NCI-H510A (cell line): ENCODE data around the gene COL1A1.
A peak's percentile ranks its signal among the peaks of the same experiment; 100 is the strongest.

Experiments used
- DNase-seq: peaks from one replicate; lab custom pipeline; 2025; lab: John Stamatoyannopoulos, UW

The COL1A1 gene

GRCh38 chr17:50199803-50200456 is 1.5 kb downstream of the COL1A1 start:
- peak; percentile 92 for DNase-seq

- DNase-seq = no peak
Observed at GRCh38 chr17:50199211-50199802, 2.1 kb downstream of the COL1A1 start.

GRCh38 chr17:50198026-50198669 is 3.3 kb downstream of the COL1A1 start:
- DNase-seq = peak; percentile 38

DNA sequence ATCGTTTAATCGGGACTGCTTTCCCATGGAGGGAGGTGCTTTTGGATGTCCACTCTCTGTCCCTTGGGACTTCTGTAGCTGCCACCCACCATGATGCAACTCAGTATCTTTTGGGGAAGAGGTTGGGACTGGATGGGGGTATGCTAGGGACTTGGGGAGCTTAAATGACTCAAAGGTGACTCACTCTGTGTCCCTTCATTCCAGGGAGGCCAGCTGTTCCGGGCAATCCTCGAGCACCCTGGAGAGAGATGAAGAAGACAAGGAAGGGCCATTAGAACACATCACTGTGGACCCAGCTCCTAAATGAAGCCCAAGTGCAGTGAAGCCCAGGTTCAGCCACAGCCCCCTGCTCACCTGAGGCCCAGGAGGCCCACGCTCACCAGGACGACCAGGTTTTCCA is 4.6 kb downstream of the COL1A1 start:
- no peak for DNase-seq

- DNase-seq = no peak
Observed at GRCh38 chr17:50196036-50196435, 5.4 kb downstream of the COL1A1 start.

DNA sequence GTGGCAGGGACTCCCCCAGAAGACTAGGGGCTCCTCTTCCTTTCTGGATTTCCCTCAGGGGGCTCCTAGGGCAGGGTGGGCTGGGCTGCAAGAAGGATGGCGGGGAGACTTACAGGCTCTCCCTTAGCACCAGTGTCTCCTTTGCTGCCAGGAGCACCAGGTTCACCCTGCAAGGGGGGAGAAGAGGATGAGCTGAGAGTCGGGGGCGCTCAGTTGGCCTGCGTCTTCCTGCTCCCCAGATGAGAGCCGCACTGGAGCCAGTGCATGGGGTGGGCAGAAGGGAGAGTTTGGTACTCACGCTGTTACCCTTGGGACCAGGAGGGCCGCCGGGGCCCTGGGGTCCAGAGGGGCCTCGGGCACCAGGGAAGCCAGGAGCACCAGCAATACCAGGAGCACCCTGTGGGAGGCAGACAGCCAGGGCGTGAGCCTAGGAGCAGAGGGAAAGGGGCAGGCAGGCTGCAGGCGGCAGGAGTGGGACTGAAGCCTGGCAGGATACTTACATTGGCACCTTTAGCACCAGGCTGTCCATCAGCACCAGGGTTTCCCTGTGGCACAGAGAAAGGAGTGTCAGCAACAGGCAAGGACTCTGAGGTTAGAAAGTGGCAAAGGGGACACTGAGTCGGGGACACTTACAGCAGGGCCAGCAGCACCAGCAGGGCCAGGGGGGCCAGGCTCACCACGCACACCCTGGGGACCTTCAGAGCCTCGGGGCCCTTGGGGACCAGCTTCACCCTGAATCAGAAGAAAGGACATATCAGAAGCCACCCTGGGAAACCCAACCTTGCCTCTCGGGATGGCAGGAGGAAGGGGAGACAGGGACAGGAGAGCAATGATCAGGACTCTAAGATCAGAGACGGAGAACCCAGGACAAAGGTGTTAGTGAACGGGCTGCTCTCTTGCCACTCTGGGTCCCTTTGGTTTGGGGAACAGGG is 6.2 kb downstream of the COL1A1 start:
- DNase-seq = no peak

- no peak for DNase-seq
Observed at GRCh38 chr17:50194140-50194933, 7.1 kb downstream of the COL1A1 start.

GRCh38 chr17:50192618-50193291 is 8.7 kb downstream of the COL1A1 start:
- DNase-seq = no peak

DNA sequence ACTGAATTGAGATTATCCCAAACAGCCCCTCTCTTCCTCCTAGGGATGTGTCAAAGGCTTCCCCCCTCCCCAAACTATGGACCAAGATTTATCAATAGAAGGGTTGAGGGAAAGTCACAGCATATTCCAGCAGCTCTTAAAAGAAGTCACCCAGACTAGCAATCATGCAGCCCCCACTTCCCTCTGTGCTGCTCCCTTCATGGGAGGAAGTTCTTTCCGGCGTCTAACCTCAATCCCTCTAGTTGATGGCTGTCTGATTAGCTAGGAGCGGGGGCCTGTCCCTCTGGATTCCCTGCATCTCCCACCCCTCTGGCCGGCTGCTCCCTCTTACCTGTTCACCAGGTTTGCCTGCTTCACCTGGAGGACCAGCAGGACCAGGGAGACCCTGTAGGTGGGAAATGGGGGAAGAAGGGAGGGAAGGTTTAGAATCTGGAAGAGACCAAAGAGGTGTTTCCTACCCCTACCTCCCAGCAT is 9.2 kb downstream of the COL1A1 start:
- DNase-seq = no peak

- no peak for DNase-seq
Observed at GRCh38 chr17:50191359-50192143, 9.9 kb downstream of the COL1A1 start.

GRCh38 chr17:50190603-50191358 is 10.7 kb downstream of the COL1A1 start:
- no peak for DNase-seq

DNA sequence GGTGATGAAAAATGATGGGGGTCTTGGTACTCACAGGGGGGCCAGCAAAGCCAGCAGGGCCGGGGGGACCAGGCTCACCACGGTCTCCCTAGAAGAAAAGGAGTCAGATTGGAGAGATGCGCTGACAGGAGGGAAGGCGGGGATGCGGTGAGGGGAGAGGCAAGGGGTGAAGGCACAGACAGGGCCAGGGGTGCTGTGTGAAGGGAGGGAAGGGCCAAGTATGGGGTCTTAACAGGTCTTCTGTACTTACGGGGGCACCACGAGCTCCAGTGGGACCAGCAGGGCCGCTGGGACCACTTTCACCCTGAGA is 11.2 kb downstream of the COL1A1 start:
- DNase-seq = no peak

GRCh38 chr17:50189550-50190292 is 11.7 kb downstream of the COL1A1 start:
- DNase-seq = no peak

DNA sequence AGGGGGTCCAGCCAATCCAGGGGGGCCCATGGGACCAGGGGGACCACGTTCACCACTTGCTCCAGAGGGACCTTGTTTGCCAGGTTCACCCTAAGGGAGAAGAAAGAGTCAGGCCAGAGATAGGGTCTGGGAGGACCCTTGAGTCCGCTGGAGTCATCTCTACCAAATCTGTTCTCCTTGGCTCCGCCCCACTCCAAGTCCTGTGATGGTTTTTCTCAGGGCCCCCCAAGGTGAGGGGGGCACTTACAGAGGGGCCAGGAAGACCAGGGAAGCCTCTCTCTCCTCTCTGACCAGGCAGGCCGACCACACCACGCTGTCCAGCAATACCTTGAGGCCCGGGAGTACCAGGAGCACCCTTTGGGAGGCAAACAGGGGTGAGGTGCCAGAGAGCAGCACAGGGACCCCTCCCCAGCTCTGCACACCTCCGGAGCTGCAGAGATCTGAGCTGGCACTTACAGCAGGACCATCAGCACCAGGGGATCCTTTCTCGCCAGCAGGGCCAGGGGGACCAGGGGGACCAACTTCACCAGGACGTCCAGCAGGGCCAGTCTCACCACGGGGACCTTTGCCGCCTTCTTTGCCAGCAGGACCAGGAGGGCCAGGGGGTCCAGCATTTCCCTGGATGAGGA is 12.4 kb downstream of the COL1A1 start:
- no peak for DNase-seq

- DNase-seq = no peak
Observed at GRCh38 chr17:50188531-50188920, 12.9 kb downstream of the COL1A1 start.

DNA sequence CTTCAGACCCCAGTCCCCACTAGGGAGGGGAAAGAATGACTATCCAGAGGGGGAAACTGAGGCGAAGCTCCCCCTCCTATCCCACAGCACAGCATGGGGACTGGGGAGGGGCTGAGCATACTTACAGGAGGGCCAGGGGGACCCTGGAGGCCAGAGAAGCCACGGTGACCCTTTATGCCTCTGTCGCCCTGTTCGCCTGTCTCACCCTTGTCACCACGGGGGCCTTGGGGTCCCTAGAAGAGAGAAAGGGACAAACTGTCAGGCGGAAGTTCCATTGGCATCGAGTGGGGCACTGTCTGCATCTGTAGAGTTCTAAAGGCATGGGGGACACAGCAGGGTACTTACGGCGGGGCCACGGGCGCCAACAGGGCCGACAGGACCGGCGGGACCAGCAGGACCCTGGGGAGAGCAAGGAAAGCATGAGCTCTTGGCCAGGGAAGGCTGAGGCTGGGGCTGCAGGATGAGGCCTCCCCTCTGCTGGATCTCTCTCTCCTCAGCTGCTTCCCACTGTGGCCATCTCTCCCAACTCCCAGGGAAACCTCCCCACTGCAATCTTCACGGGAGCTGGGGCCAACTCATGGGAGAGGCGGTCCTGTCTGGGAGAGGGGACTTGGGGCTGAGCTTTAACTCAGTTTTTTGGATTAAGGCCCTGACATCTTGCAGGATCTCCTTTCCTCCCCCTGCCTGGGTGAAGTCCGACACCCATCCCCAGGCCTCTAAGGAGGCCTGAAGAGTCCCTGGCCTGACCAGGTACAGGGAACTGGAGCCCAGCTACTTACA is 13.5 kb downstream of the COL1A1 start:
- DNase-seq = no peak

DNA sequence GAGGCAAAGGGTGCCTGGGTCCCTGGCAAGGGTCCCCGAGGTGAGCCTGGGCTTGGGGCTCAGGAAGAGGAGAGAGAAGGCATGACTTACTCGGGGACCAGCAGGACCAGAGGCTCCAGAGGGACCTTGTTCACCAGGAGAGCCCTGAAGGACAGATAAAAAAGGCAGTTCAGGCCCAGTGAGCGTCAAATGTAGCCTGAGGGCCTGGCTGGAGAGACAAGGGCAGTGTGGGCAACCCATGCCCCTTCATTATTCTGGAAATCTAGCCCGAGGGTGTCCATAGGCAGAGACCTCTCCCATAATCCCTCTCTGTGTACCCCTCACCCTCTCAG is 14.1 kb downstream of the COL1A1 start:
- no peak for DNase-seq
